ENCODE measurements around the gene CCNF. TPM values are rescaled to one million over a fixed set of nuclear protein-coding genes. Genes with fewer than 3 reads are reported as not detected.

The CCNF gene
- total RNA-seq, 2 donors from 2014 or later = 50.8 to 58.9 TPM

- DNase-seq = no peak
- Histone ChIP-seq H3K9me3 (ENCODE audit: control insufficient read depth, low read length) (no peaks in the 10 kb centered on the region), H3K27ac (ENCODE audit: low read depth, low read length) (no peak overlapping the region), H3K4me1 (ENCODE audit: control insufficient read depth, insufficient read depth, low read length) (peaks cover under 1% of the 10 kb centered on the region), H3K36me3 (ENCODE audit: control insufficient read depth, insufficient read depth, low read length) (peaks cover 89% of the 10 kb centered on the region), H3K27me3 (ENCODE audit: control insufficient read depth, insufficient read depth, low read length, poor library complexity, severe bottlenecking) (no peaks in the 10 kb centered on the region), H3K9ac (ENCODE audit: extremely low read depth, low read length, poor library complexity, severe bottlenecking) (no peak overlapping the region), H3K4me3 (ENCODE audit: low read length) (no peak overlapping the region)
- Mint-ChIP-seq H3K27me3 (ENCODE audit: insufficient read depth) (no peaks in the 10 kb centered on the region), H3K4me3 (no peak overlapping the region), H3K27ac (no peak overlapping the region), H3K4me1 (peaks cover under 1% of the 10 kb centered on the region), H3K36me3 (ENCODE audit: low read depth) (peaks cover 74% of the 10 kb centered on the region), H3K9me3 (no peaks in the 10 kb centered on the region)
- 96 to 98% methylated on average over 6 to 9 of the region's 9 CpGs for WGBS, 2 experiments (ENCODE audit: insufficient coverage in 1 of 2, insufficient read length in 1 of 2)
- no peak for TF ChIP-seq CTCF (conservative IDR thresholded peaks at IDR 0.05)
These were observed 6.9 kb downstream of the CCNF start for GRCh38 chr16:2436110-2436509.

- Histone ChIP-seq H3K9ac (ENCODE audit: extremely low read depth, low read length, poor library complexity, severe bottlenecking) (no peak overlapping the region), H3K36me3 (ENCODE audit: control insufficient read depth, insufficient read depth, low read length) (peaks cover 84% of the 10 kb centered on the region), H3K9me3 (ENCODE audit: control insufficient read depth, low read length) (no peaks in the 10 kb centered on the region), H3K27me3 (ENCODE audit: control insufficient read depth, insufficient read depth, low read length, poor library complexity, severe bottlenecking) (no peaks in the 10 kb centered on the region), H3K4me3 (ENCODE audit: low read length) (no peak overlapping the region), H3K27ac (ENCODE audit: low read depth, low read length) (no peak overlapping the region), H3K4me1 (ENCODE audit: control insufficient read depth, insufficient read depth, low read length) (no peaks in the 10 kb centered on the region)
- 95 to 96% methylated on average over 18 to 24 of the region's 24 CpGs for WGBS, 2 experiments (ENCODE audit: insufficient coverage in 1 of 2, insufficient read length in 1 of 2)
- Mint-ChIP-seq H3K27me3 (ENCODE audit: insufficient read depth) (no peaks in the 10 kb centered on the region), H3K4me1 (no peaks in the 10 kb centered on the region), H3K36me3 (ENCODE audit: low read depth) (peaks cover 76% of the 10 kb centered on the region), H3K27ac (no peak overlapping the region), H3K9me3 (no peaks in the 10 kb centered on the region), H3K4me3 (no peak overlapping the region)
- TF ChIP-seq CTCF (conservative IDR thresholded peaks at IDR 0.05) = no peak
- DNase-seq = no peak
These were observed 8.0 kb downstream of the CCNF start for GRCh38 chr16:2437032-2437790.

GRCh38 chr16:2438121-2438520 lies 8.9 kb downstream of the CCNF start:
- DNase-seq = peak; percentile 48
- no peak overlapping the region for H3K27ac Mint-ChIP-seq
- no peaks in the 10 kb centered on the region for H3K27me3 ChIP-seq (ENCODE audit: control insufficient read depth, insufficient read depth, low read length, poor library complexity, severe bottlenecking)
- peaks cover 1% of the 10 kb centered on the region for H3K4me1 Mint-ChIP-seq
- H3K27ac ChIP-seq (ENCODE audit: low read depth, low read length) = no peak overlapping the region
- no peak overlapping the region for H3K4me3 ChIP-seq (ENCODE audit: low read length)
- no peaks in the 10 kb centered on the region for H3K27me3 Mint-ChIP-seq (ENCODE audit: insufficient read depth)
- 96% methylated on average over 8 to 14 of the region's 14 CpGs for WGBS, 2 experiments (ENCODE audit: insufficient coverage in 1 of 2, insufficient read length in 1 of 2)
- H3K4me3 Mint-ChIP-seq = no peak overlapping the region
- H3K9me3 ChIP-seq (ENCODE audit: control insufficient read depth, low read length) = no peaks in the 10 kb centered on the region
- no peak overlapping the region for H3K9ac ChIP-seq (ENCODE audit: extremely low read depth, low read length, poor library complexity, severe bottlenecking)
- no peaks in the 10 kb centered on the region for H3K4me1 ChIP-seq (ENCODE audit: control insufficient read depth, insufficient read depth, low read length)
- H3K36me3 Mint-ChIP-seq (ENCODE audit: low read depth) = peaks cover 70% of the 10 kb centered on the region
- H3K36me3 ChIP-seq (ENCODE audit: control insufficient read depth, insufficient read depth, low read length) = peaks cover 75% of the 10 kb centered on the region
- TF ChIP-seq CTCF (conservative IDR thresholded peaks at IDR 0.05) = peak; percentile 21
- no peaks in the 10 kb centered on the region for H3K9me3 Mint-ChIP-seq

Data from endodermal cell (in vitro differentiated cells).